Liver (tissue), 9 donors: Measurements from ENCODE around the gene WSCD1. TPM values are rescaled to one million over a fixed set of nuclear protein-coding genes. Genes with fewer than 3 reads are reported as not detected.

ENCODE experiments used
- DNase-seq: peaks from one replicate; pipeline ENCODE4 v3.0.0-alpha.2; 2017; ENCODE audit warnings: low spot score
- H3K27ac ChIP-seq, 2 donors: one replicate each; pipeline ENCODE4 v1.7.0; 2013; ENCODE audit warnings: inconsistent platforms in 2 of 2, low read length in 2 of 2, control low read depth in 1 of 2, low read depth in 1 of 2, mild to moderate bottlenecking in 1 of 2
- H3K27me3 ChIP-seq, 4 donors: one replicate each; pipeline versions ENCODE4 v1.6.1 to v1.7.0; 2013; ENCODE audit warnings: low read length in 3 of 4, inconsistent platforms in 1 of 4, mild to moderate bottlenecking in 1 of 4, moderate library complexity in 1 of 4; ENCODE audit not compliant: control insufficient read depth in 4 of 4, insufficient read depth in 4 of 4
- H3K36me3 ChIP-seq, 4 donors: one replicate each; pipeline versions ENCODE4 v1.6.1 to v1.7.0; 2013; ENCODE audit warnings: low read length in 3 of 4, mild to moderate bottlenecking in 3 of 4, low read depth in 1 of 4, moderate library complexity in 1 of 4; ENCODE audit not compliant: control insufficient read depth in 4 of 4, insufficient read depth in 3 of 4
- H3K4me1 ChIP-seq, 4 donors: one replicate each; pipeline versions ENCODE4 v1.6.1 to v1.7.0; 2013; ENCODE audit warnings: low read length in 3 of 4, mild to moderate bottlenecking in 3 of 4, moderate library complexity in 1 of 4; ENCODE audit not compliant: control insufficient read depth in 4 of 4, insufficient read depth in 4 of 4
- H3K4me3 ChIP-seq, 3 donors: one replicate each; pipeline versions ENCODE4 v1.6.1 to v1.7.0; 2013; ENCODE audit warnings: low read length in 3 of 3, control low read depth in 1 of 3, low read depth in 1 of 3, mild to moderate bottlenecking in 1 of 3
- H3K9ac ChIP-seq, 2 donors: one replicate each; pipeline ENCODE4 v1.7.0; 2013; ENCODE audit warnings: low read length in 2 of 2, mild to moderate bottlenecking in 2 of 2, moderate library complexity in 2 of 2, control low read depth in 1 of 2, low read depth in 1 of 2
- H3K9me3 ChIP-seq, 4 donors: one replicate each; pipeline versions ENCODE4 v1.6.1 to v1.7.0; 2013; ENCODE audit warnings: low read length in 3 of 4; ENCODE audit not compliant: control insufficient read depth in 4 of 4
- ATF3 ChIP-seq: IDR thresholded peaks from 2 replicates; pipeline ENCODE4 v1.6.1; 2016; ENCODE audit warnings: antibody characterized with exemption
- CTCF ChIP-seq: fragments of 150-350 bp; IDR thresholded peaks from 2 replicates; pipeline ENCODE4 v1.5.1; 2017; ENCODE audit warnings: improper control_type of control experiment, low read depth, low read length; ENCODE audit not compliant: missing input control
- EGR1 ChIP-seq, 2 donors: IDR thresholded peaks; 2 replicates each; pipeline ENCODE4 v1.6.1; 2016 to 2018; ENCODE audit warnings: antibody characterized with exemption in 2 of 2, low read depth in 2 of 2
- FOXA1 ChIP-seq: IDR thresholded peaks from 2 replicates; pipeline ENCODE4 v1.6.1; 2016; ENCODE audit warnings: antibody characterized with exemption
- FOXA2 ChIP-seq: IDR thresholded peaks from 2 replicates; pipeline ENCODE4 v1.6.1; 2016; ENCODE audit warnings: antibody characterized with exemption
- GABPA ChIP-seq, 2 donors: IDR thresholded peaks in 1 of 2; conservative IDR thresholded peaks in 1 of 2; 2 replicates each; pipeline ENCODE4 v1.6.1; 2016; ENCODE audit warnings: antibody characterized with exemption in 2 of 2, mild to moderate bottlenecking in 1 of 2, moderate library complexity in 1 of 2
- HNF4A ChIP-seq, 2 donors: conservative IDR thresholded peaks; 2 replicates each; pipeline ENCODE4 v1.6.1; 2016; ENCODE audit warnings: antibody characterized with exemption in 2 of 2, mild to moderate bottlenecking in 2 of 2
- HNF4G ChIP-seq: IDR thresholded peaks from 2 replicates; pipeline ENCODE4 v1.6.1; 2016; ENCODE audit warnings: antibody characterized with exemption
- JUND ChIP-seq, 2 donors: IDR thresholded peaks; 2 replicates each; pipeline ENCODE4 v1.6.1; 2016; ENCODE audit warnings: antibody characterized with exemption in 2 of 2
- MAX ChIP-seq: IDR thresholded peaks from 2 replicates; pipeline ENCODE4 v1.6.1; 2016; ENCODE audit warnings: antibody characterized with exemption
- NR2F2 ChIP-seq: IDR thresholded peaks from 2 replicates; pipeline ENCODE4 v1.6.1; 2016; ENCODE audit warnings: antibody characterized with exemption
- RAD21 ChIP-seq, 2 donors: IDR thresholded peaks; 2 replicates each; pipeline ENCODE4 v1.6.1; 2016; ENCODE audit warnings: antibody characterized with exemption in 2 of 2, mild to moderate bottlenecking in 2 of 2
- REST ChIP-seq: IDR thresholded peaks from 2 replicates; pipeline ENCODE4 v1.6.1; 2016; ENCODE audit warnings: antibody characterized with exemption, mild to moderate bottlenecking
- RXRA ChIP-seq, 2 donors: IDR thresholded peaks; 2 replicates each; pipeline ENCODE4 v1.6.1; 2017 to 2018; ENCODE audit warnings: antibody characterized with exemption in 2 of 2, mild to moderate bottlenecking in 1 of 2
- SP1 ChIP-seq: IDR thresholded peaks from 2 replicates; pipeline ENCODE4 v1.6.1; 2018; ENCODE audit warnings: antibody characterized with exemption, mild to moderate bottlenecking
- TAF1 ChIP-seq: conservative IDR thresholded peaks from 2 replicates; pipeline ENCODE4 v1.6.1; 2016; ENCODE audit warnings: antibody characterized with exemption, mild to moderate bottlenecking
- YY1 ChIP-seq: IDR thresholded peaks from 2 replicates; pipeline ENCODE4 v1.6.1; 2016; ENCODE audit warnings: antibody characterized with exemption, mild to moderate bottlenecking
- ZBTB33 ChIP-seq: IDR thresholded peaks from 2 replicates; pipeline ENCODE4 v1.6.1; 2016; ENCODE audit warnings: antibody characterized with exemption
- WGBS: extraction: QIAGEN DNeasy Blood & Tissue Kit; methylation state at CpG from one replicate; pipeline ENCODE4 v1.1.7; 2013; 5-methylcytosine and 5-hydroxymethylcytosine counted together
- polyA plus RNA-seq, 2 donors: library from polyadenylated mRNA; stranded (reverse) in 1 of 2; unstranded in 1 of 2; fragments of 200-250 nt in 1 of 2; fragments of >200 nt in 1 of 2; fragmentation: Nextera tagmentation in 1 of 2; extraction: Ambion mirVana in 1 of 2; gene quantifications; one replicate each; pipeline versions ENCODE4 v1.2.1 to v1.2.3, GENCODE V29; 2013 to 2015
- total RNA-seq, 2 donors: library from RNA; depleted of rRNA; stranded (reverse); fragments of >200 nt; gene quantifications; one replicate each; pipeline ENCODE4 v1.2.3, GENCODE V29; 2014
- donor health status: healthy.
- donor health status: healthy.
- donor health status: healthy.
- donor health status: healthy.
- donor health status: healthy.

WSCD1 gene
- total RNA-seq (1 to 10 TPM; 1.7 to 3.8 TPM), polyA plus RNA-seq (under 1 TPM; 0.10 to 0.95 TPM)

- DNase-seq: no peak
- TF ChIP-seq EGR1 (IDR thresholded peaks at IDR 0.05; ENCODE audit: low read depth in 2 of 2) (no peak), RAD21 (IDR thresholded peaks at IDR 0.05) (no peak), HNF4A (conservative IDR thresholded peaks at IDR 0.05) (no peak), CTCF (no peak), JUND (IDR thresholded peaks at IDR 0.05) (no peak), FOXA2 (no peak), SP1 (no peak), NR2F2 (no peak), ATF3 (no peak), RXRA (IDR thresholded peaks at IDR 0.05) (no peak), HNF4G (no peak), YY1 (no peak), GABPA (IDR thresholded peaks at IDR 0.05 in 1 of 2, conservative IDR thresholded peaks at IDR 0.05 in 1 of 2) (no peak), TAF1 (no peak), MAX (no peak), FOXA1 (no peak)
- WGBS: 7% methylated on average over 71 of the region's 71 CpGs
- Histone ChIP-seq H3K9ac (peak within 1 kb of the TSS in 1 of 2 donors; percentile 21), H3K4me3 (peak within 1 kb of the TSS; percentile 21 to 80 (median 56)), H3K27ac (no peak within 1 kb of the TSS), H3K4me1 (peaks cover 0 to 16% (median 8%) of the 10 kb centered on the region in 4 donors), H3K27me3 (peaks cover 0 to 2% (median 0%) of the 10 kb centered on the region in 4 donors), H3K36me3 (no peaks in the 10 kb centered on the region), H3K9me3 (no peaks in the 10 kb centered on the region)
Measured at GRCh38 chr17:6069539-6070429, at the start of gene WSCD1. WSCD1 (plus strand) TSS chr17:6070379; CDS start chr17:6080659, 10,280 bp downstream.

GRCh38 chr17:6021011-6021400, 49.2 kb upstream of the WSCD1 start:
- no peak overlapping the region for H3K27ac ChIP-seq
- 45% methylated on average over 5 of the region's 5 CpGs for WGBS
- H3K4me1 ChIP-seq: no peaks in the 10 kb centered on the region
- DNase-seq: no peak
- peaks cover 0 to 5% (median 0%) of the 10 kb centered on the region in 4 donors for H3K27me3 ChIP-seq
- H3K9ac ChIP-seq: no peak overlapping the region
- no peaks in the 10 kb centered on the region for H3K9me3 ChIP-seq
- TF ChIP-seq TAF1 (no peak), FOXA1 (no peak), MAX (no peak), FOXA2 (no peak), JUND (IDR thresholded peaks at IDR 0.05) (no peak), HNF4A (conservative IDR thresholded peaks at IDR 0.05) (no peak), ZBTB33 (no peak), RXRA (IDR thresholded peaks at IDR 0.05) (no peak), GABPA (IDR thresholded peaks at IDR 0.05 in 1 of 2, conservative IDR thresholded peaks at IDR 0.05 in 1 of 2) (no peak), REST (no peak), RAD21 (IDR thresholded peaks at IDR 0.05) (no peak), EGR1 (IDR thresholded peaks at IDR 0.05; ENCODE audit: low read depth in 2 of 2) (no peak), NR2F2 (no peak), CTCF (no peak)
- no peaks in the 10 kb centered on the region for H3K36me3 ChIP-seq
- no peak overlapping the region for H3K4me3 ChIP-seq
